GM10248 (cell line): ENCODE data around the gene UPP2.

Experiments used
- CTCF ChIA-PET: fragments of 300-600 bp; sonication (Branson Sonifier 250); formaldehyde crosslinking; extraction: SDS; loops from one replicate; lab custom pipeline; 2021; ENCODE audit warnings: antibody characterized with exemption; lab: Yijun Ruan, JAX
- POLR2A ChIA-PET: fragments of 350-650 bp; sonication (Branson Sonifier 250); formaldehyde crosslinking; extraction: SDS; loops from one replicate; lab custom pipeline; 2020; ENCODE audit warnings: antibody characterized with exemption; lab: Yijun Ruan, JAX
- DNase-seq: peaks from one replicate; pipeline ENCODE4 v3.0.0; 2012; ENCODE audit errors: extremely low spot score
- CTCF ChIP-seq: IDR thresholded peaks from 2 replicates; pipeline ENCODE4 v1.5.1; 2012; ENCODE audit warnings: mild to moderate bottlenecking, low read depth; ENCODE audit errors: extremely low read depth, missing control alignments, control extremely low read depth

Gene UPP2

GRCh38 chr2:158089322-158089721 lies 12.4 kb upstream of the UPP2 start:
- CTCF ChIA-PET = no interaction called here
- no peak for TF ChIP-seq CTCF
- DNase-seq = no peak

GRCh38 chr2:158091647-158092046 lies 10.0 kb upstream of the UPP2 start:
- CTCF ChIA-PET = no interaction called here
- no peak for DNase-seq
- TF ChIP-seq CTCF = no peak

More at GRCh38 chr2:158089322-158089721, 12.4 kb upstream of the UPP2 start:
- POLR2A ChIA-PET = no interaction called here

GRCh38 chr2:158094487-158095092 lies 7.1 kb upstream of the UPP2 start:
- no peak for DNase-seq
- POLR2A ChIA-PET = interaction anchor here (0.6 kb wide), 1 partner anchor 317 kb away, joined by 3 read pairs; no protein-coding TSS in a partner anchor
- TF ChIP-seq CTCF = no peak
- CTCF ChIA-PET = no interaction called here

More at GRCh38 chr2:158091647-158092046, 10.0 kb upstream of the UPP2 start:
- POLR2A ChIA-PET = no interaction called here

GRCh38 chr2:158095269-158095668 lies 6.4 kb upstream of the UPP2 start:
- ChIA-PET CTCF (no interaction called here), POLR2A (no interaction called here)
- no peak for TF ChIP-seq CTCF
- DNase-seq = no peak

GRCh38 chr2:158095912-158096311 lies 5.8 kb upstream of the UPP2 start:
- no peak for DNase-seq
- ChIA-PET CTCF (no interaction called here), POLR2A (no interaction called here)
- no peak for TF ChIP-seq CTCF

GRCh38 chr2:158097481-158097880 lies 4.2 kb upstream of the UPP2 start:
- POLR2A ChIA-PET = no interaction called here
- TF ChIP-seq CTCF = no peak
- no peak for DNase-seq
- CTCF ChIA-PET = interaction anchor here (2.0 kb wide), 1 partner anchor 657 kb away, joined by 6 read pairs; no protein-coding TSS in a partner anchor
